HL-60 (cell line): ENCODE measurements around the gene DHRS12.

Source experiments
- DNase-seq, 2 experiments: peaks; one replicate each; pipeline ENCODE4 v3.0.0-alpha.2; 2010 to 2020; ENCODE audit warnings: low read depth in 1 of 2, low spot score in 1 of 2
- H3K27ac ChIP-seq: fragments of 250-450 bp; sonication (Bioruptor Pico); replicated peaks from 2 replicates; pipeline ENCODE4 v1.5.1; 2020; ENCODE audit warnings: mild to moderate bottlenecking, moderate library complexity
- H3K27me3 ChIP-seq: fragments of 250-450 bp; sonication (Bioruptor Pico); 2 replicates; pipeline ENCODE4 v1.5.1; 2021; ENCODE audit warnings: mild to moderate bottlenecking, moderate library complexity; ENCODE audit not compliant: insufficient read depth, poor library complexity, severe bottlenecking
- H3K4me3 ChIP-seq: replicated peaks from 2 replicates; pipeline ENCODE4 v1.5.1; 2011; ENCODE audit warnings: mild to moderate bottlenecking, control low read depth, low read length; ENCODE audit not compliant: insufficient read depth
- CTCF ChIP-seq: IDR thresholded peaks from one replicate; pipeline ENCODE4 v1.5.1; 2011; ENCODE audit warnings: low read length, control low read depth, inconsistent platforms; ENCODE audit not compliant: insufficient read depth
- GABPA ChIP-seq: IDR thresholded peaks from 2 replicates; pipeline ENCODE4 v1.6.1; 2012; ENCODE audit warnings: low read depth
- POLR2AphosphoS5 ChIP-seq: IDR thresholded peaks from 2 replicates; pipeline ENCODE4 v1.6.1; 2012; ENCODE audit warnings: low read depth
- REST ChIP-seq: IDR thresholded peaks from 2 replicates; pipeline ENCODE4 v1.6.1; 2012; ENCODE audit warnings: low read depth; ENCODE audit not compliant: insufficient replicate concordance
- SPI1 ChIP-seq: IDR thresholded peaks from 2 replicates; pipeline ENCODE4 v1.6.1; 2012; ENCODE audit warnings: low read depth, mild to moderate bottlenecking, borderline replicate concordance

DHRS12 gene

GRCh38 chr13:51776179-51776578 lies 27.8 kb downstream of the DHRS12 start:
- no peak for DNase-seq
- Histone ChIP-seq H3K27me3 (no peaks in the 10 kb centered on the region), H3K27ac (no peak overlapping the region), H3K4me3 (no peak overlapping the region)
- no peak for TF ChIP-seq CTCF

GRCh38 chr13:51773515-51773914 lies 30.4 kb downstream of the DHRS12 start:
- DNase-seq: no peak
- no peak for TF ChIP-seq CTCF
- H3K27ac ChIP-seq: no peak overlapping the region
- no peaks in the 10 kb centered on the region for H3K27me3 ChIP-seq
- H3K4me3 ChIP-seq: no peak overlapping the region

- no peak overlapping the region for H3K4me3 ChIP-seq
- TF ChIP-seq SPI1: no peak
- no peak for TF ChIP-seq GABPA
- TF ChIP-seq CTCF: no peak
- no peak for DNase-seq
- H3K27ac ChIP-seq: no peak overlapping the region
- H3K27me3 ChIP-seq: no peaks in the 10 kb centered on the region
These were observed 31.2 kb downstream of the DHRS12 start for GRCh38 chr13:51772781-51773180.

- TF ChIP-seq POLR2AphosphoS5 (no peak), REST (no peak), CTCF (no peak), SPI1 (no peak), GABPA (no peak)
These were observed 31.9 kb downstream of the DHRS12 start for GRCh38 chr13:51772105-51772455.

More at GRCh38 chr13:51772105-51772455, 31.9 kb downstream of the DHRS12 start:
- no peak for DNase-seq
- Histone ChIP-seq H3K27ac (no peak overlapping the region), H3K4me3 (no peak overlapping the region), H3K27me3 (no peaks in the 10 kb centered on the region)
